ENCODE results near the gene SGCD.

DNA sequence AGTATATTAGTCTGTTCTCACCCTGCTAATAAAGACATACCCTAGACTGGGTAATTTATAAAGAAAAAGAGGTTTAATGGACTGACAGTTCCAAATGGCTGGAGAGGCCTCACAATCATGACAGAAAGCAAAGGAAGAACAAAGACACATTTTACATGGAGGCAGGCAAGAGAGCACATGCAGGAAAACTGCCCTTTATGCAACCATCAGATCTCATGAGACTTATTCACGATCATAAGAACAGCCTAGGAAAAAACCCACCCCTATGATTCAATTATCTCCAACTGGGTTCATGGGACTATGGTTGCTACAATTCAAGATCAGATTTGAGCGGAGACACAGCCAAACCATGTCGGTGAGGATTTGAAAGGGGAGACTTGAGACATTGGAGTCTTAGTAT lies 270.3 kb downstream of the SGCD start:
- TF ChIP-seq EZH2phosphoT487 (IDR thresholded peaks at IDR 0.05; ENCODE audit: borderline replicate concordance), result no peak
- TF ChIP-seq, protein P1, sequence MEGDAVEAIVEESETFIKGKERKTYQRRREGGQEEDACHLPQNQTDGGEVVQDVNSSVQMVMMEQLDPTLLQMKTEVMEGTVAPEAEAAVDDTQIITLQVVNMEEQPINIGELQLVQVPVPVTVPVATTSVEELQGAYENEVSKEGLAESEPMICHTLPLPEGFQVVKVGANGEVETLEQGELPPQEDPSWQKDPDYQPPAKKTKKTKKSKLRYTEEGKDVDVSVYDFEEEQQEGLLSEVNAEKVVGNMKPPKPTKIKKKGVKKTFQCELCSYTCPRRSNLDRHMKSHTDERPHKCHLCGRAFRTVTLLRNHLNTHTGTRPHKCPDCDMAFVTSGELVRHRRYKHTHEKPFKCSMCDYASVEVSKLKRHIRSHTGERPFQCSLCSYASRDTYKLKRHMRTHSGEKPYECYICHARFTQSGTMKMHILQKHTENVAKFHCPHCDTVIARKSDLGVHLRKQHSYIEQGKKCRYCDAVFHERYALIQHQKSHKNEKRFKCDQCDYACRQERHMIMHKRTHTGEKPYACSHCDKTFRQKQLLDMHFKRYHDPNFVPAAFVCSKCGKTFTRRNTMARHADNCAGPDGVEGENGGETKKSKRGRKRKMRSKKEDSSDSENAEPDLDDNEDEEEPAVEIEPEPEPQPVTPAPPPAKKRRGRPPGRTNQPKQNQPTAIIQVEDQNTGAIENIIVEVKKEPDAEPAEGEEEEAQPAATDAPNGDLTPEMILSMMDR (conservative IDR thresholded peaks at IDR 0.05; ENCODE audit: low read length), result no peak

All from Loucy (cell line).